ENCODE data around the gene ERVV-1.
"Not testable (repeated sequence)": the region's sequence is repeated elsewhere in the genome, so short reads cannot be mapped to it uniquely, and the experiment has no call there.

ERVV-1 gene, protein sequence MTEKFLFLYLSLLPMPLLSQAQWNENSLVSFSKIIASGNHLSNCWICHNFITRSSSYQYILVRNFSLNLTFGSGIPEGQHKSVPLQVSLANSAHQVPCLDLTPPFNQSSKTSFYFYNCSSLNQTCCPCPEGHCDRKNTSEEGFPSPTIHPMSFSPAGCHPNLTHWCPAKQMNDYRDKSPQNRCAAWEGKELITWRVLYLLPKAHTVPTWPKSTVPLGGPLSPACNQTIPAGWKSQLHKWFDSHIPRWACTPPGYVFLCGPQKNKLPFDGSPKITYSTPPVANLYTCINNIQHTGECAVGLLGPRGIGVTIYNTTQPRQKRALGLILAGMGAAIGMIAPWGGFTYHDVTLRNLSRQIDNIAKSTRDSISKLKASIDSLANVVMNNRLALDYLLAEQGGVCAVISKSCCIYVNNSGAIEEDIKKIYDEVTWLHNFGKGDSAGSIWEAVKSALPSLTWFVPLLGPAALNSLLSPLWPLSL

DNA sequence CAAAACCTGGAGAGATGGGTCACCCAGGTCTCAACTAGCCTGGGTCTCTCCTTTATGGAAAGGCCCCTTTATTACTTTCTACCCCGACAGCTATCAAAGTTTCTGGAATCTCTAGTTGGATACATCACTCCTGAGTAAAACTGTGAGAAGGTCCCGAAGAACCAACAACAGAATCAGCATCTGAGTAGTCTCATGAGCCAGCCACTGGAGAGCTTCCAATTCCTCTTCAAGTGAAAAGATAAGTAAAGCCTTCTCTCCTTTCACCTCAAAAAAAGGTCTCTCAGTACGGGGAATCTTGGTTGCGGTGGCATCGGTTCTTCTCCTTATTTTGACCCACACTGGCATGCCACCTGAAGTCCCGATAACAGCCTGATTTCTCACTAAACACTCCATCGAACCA is at the start of gene ERVV-1:
Gene ERVV-1 (plus strand): TSS at position 301 of the 400 bp plus-strand sequence. CDS start 170 bp downstream, outside the sequence.
- no peak for DNase-seq (ENCODE audit: low spot score)
- in situ Hi-C loops (cut with MboI; ENCODE audit: low pct_unique_long_range_greater_than_20kb, low sequenced_read_pairs, unreplicated experiment), result no loop called here
- TF ChIP-seq, protein P1, sequence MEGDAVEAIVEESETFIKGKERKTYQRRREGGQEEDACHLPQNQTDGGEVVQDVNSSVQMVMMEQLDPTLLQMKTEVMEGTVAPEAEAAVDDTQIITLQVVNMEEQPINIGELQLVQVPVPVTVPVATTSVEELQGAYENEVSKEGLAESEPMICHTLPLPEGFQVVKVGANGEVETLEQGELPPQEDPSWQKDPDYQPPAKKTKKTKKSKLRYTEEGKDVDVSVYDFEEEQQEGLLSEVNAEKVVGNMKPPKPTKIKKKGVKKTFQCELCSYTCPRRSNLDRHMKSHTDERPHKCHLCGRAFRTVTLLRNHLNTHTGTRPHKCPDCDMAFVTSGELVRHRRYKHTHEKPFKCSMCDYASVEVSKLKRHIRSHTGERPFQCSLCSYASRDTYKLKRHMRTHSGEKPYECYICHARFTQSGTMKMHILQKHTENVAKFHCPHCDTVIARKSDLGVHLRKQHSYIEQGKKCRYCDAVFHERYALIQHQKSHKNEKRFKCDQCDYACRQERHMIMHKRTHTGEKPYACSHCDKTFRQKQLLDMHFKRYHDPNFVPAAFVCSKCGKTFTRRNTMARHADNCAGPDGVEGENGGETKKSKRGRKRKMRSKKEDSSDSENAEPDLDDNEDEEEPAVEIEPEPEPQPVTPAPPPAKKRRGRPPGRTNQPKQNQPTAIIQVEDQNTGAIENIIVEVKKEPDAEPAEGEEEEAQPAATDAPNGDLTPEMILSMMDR (IDR thresholded peaks at IDR 0.05; ENCODE audit: extremely low read depth, insufficient read depth, missing control alignments), result no peak

DNA sequence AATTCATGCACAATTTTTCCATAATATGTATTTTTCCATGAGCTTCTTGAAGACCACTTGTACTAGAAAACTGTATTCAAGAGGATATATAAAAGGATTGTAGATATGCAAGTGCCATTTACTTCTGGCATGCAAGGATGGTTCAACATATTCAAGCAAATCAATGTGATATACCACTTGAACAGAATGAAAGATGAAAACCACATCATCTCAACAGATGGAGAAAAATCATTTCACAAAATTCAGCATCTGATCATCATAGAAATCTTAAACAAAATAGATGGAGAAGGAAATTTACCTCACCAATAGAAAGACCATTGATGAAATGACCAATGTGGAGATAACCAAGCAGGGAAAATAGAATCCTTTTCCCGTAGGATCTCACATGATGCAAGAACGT is 45.9 kb upstream of the ERVV-1 start:
- TF ChIP-seq, protein P1 (IDR thresholded peaks at IDR 0.05; ENCODE audit: extremely low read depth, insufficient read depth, missing control alignments), result no peak
- DNase-seq (ENCODE audit: low spot score), result no peak
- in situ Hi-C loops (cut with MboI; ENCODE audit: low pct_unique_long_range_greater_than_20kb, low sequenced_read_pairs, unreplicated experiment), result no loop called here

DNA sequence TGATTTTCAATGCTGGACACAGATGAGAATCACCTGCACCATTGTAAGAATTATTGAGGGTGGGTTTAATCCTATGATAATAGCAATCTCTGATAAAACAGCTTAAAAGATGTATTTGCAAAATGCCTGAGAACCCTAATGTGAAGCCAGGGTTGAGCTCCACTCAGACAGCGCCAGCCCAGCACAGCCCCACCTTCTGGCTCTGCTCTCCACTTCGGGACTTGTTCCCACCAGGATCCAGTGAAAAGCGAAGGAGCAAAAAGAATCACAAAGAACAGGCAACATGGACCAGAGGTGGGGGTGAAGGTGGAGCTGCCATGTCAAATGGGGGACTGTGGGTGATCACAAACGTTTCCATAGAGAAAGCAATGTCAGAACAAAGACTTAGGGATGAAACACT is 32.4 kb upstream of the ERVV-1 start:
- TF ChIP-seq, protein P1 (IDR thresholded peaks at IDR 0.05; ENCODE audit: extremely low read depth, insufficient read depth, missing control alignments), result no peak
- DNase-seq (ENCODE audit: low spot score), result no peak
- in situ Hi-C loops (cut with MboI; ENCODE audit: low pct_unique_long_range_greater_than_20kb, low sequenced_read_pairs, unreplicated experiment), result no loop called here

DNA sequence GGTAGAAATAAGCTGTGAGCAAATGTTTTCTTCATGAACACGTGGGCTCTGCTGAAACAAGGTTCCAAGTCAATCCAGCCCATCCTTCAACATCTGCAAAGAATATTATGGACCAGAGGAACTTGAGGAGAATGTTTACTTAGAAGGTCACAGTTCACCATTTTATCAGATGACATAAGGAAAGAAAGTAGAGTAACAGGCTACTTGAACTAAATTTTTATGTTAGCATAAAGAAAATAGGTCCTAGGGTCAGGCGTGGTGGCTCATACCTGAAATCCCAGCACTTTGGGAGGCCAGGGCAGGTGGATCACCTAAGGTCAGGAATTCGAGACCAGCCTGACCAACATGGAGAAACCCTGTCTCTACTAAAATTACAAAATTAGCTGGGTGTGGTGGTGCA is 30.6 kb upstream of the ERVV-1 start:
- in situ Hi-C loops (cut with MboI; ENCODE audit: low pct_unique_long_range_greater_than_20kb, low sequenced_read_pairs, unreplicated experiment); DNase-seq (ENCODE audit: low spot score): not testable (repeated sequence)

DNA sequence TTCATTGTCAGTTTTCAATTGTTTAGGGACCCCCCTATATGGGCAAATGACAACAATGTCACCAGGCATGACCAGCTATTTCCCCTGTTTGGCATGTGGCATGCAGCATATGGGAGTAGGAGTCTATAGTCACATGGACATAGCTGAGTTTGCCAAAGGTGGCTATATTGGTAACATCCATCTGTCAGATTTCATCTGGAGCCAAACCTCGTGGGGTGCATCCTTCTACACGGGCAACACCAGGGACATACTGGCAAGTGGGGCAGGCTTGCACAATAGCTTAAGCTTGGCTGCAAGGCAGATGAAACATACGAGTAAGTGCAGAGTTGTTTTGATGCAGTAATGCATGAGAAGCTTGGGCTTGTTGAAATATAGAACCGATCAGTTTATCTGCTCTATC is 26.5 kb upstream of the ERVV-1 start:
- in situ Hi-C loops (cut with MboI; ENCODE audit: low pct_unique_long_range_greater_than_20kb, low sequenced_read_pairs, unreplicated experiment), result no loop called here
- no peak for DNase-seq (ENCODE audit: low spot score)
- TF ChIP-seq, protein P1 (IDR thresholded peaks at IDR 0.05; ENCODE audit: extremely low read depth, insufficient read depth, missing control alignments), result no peak

DNA sequence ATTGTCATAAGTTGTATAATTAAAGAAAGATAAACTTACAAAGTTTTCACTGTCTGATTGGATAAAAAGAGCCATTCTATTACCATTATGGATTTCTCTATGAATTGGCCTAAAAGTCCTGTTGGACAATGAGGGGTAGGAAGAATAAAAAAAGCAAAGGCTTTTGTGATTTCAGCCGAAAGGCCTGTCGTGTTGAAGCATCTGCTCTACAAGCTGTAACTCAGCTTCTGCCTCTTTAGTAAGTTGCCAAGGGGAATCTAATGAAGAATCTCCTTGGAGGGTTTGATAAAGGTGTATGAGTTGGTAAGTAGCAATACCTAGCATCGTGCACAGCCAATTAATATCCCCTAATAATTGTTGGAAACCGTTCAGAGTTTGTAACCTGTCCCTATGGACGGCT is 25.2 kb upstream of the ERVV-1 start:
- in situ Hi-C loops (cut with MboI; ENCODE audit: low pct_unique_long_range_greater_than_20kb, low sequenced_read_pairs, unreplicated experiment), result no loop called here
- TF ChIP-seq, protein P1 (IDR thresholded peaks at IDR 0.05; ENCODE audit: extremely low read depth, insufficient read depth, missing control alignments), result no peak
- no peak for DNase-seq (ENCODE audit: low spot score)

DNA sequence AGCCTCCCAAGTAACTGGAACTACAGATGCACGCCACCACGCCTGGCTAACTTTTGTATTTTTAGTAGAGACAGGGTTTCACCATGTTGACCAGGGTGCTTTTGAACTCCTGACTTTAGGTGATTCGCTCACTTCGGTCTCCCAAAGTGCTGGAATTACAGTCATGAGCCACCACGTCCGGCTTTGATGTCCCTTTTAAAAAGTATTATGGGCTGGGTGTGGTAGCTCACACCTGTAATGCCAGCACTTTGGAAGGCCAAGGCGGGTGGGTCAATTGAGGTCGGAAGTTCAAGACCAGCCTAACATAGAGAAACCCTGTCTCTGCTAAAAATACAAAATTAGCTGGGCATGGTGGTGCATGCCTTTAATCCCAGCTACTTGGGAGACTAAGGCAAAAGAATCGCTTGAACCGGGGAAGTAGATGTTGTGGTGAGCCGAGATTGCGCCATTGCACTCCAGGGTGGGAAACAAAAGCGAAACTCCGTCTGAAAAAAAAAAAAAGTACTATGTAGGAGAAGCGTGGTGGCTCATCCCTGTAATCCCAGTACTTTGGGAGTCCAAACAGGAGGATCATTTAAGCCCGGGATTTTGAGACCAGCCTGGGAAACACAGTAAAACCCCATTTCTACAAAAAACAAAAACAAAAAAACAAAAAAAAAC is 22.8 kb upstream of the ERVV-1 start:
- in situ Hi-C loops (cut with MboI; ENCODE audit: low pct_unique_long_range_greater_than_20kb, low sequenced_read_pairs, unreplicated experiment), result no loop called here
- TF ChIP-seq, protein P1 (IDR thresholded peaks at IDR 0.05; ENCODE audit: extremely low read depth, insufficient read depth, missing control alignments), result no peak
- no peak for DNase-seq (ENCODE audit: low spot score)
